Esophagus muscularis mucosa (tissue), 4 donors: Measurements from ENCODE around the gene TBC1D5. TPM values are rescaled to one million over a fixed set of nuclear protein-coding genes. Genes with fewer than 3 reads are reported as not detected.
"Not testable (repeated sequence)": the region's sequence is repeated elsewhere in the genome, so short reads cannot be mapped to it uniquely, and the experiment has no call there.

Source experiments
- DNase-seq: peaks from one replicate; pipeline ENCODE4 v3.0.0-alpha.2; 2017; ENCODE audit errors: extremely low spot score
- H3K27ac ChIP-seq, 4 donors: fragments of 200-600 bp; sonication (generic); replicated peaks in 1 of 4; 1 replicate in 3 of 4; 2 replicates in 1 of 4; pipeline ENCODE4 v1.5.1; 2016 to 2019; ENCODE audit warnings: mild to moderate bottlenecking in 1 of 4
- H3K27me3 ChIP-seq, 4 donors: fragments of 200-600 bp; sonication (generic); one replicate each; pipeline versions ENCODE4 v1.5.1 to v1.6.0; 2016 to 2019
- H3K36me3 ChIP-seq, 4 donors: fragments of 200-600 bp; sonication (generic); one replicate each; pipeline ENCODE4 v1.5.1; 2016 to 2019
- H3K4me1 ChIP-seq, 4 donors: fragments of 200-600 bp; sonication (generic); one replicate each; pipeline ENCODE4 v1.5.1; 2016 to 2019
- H3K4me3 ChIP-seq, 4 donors: fragments of 200-600 bp; sonication (generic); 1 replicate in 2 of 4; 2 replicates in 2 of 4; pipeline ENCODE4 v1.5.1; 2016 to 2019; ENCODE audit warnings: mild to moderate bottlenecking in 4 of 4, moderate library complexity in 1 of 4
- H3K9me3 ChIP-seq, 4 donors: fragments of 200-600 bp; sonication (generic); 1 replicate in 3 of 4; 2 replicates in 1 of 4; pipeline ENCODE4 v1.5.1; 2016 to 2019
- EP300 ChIP-seq: sonication (generic); formaldehyde crosslinking; IDR thresholded peaks from one replicate; pipeline ENCODE4 v1.6.1; 2017; ENCODE audit warnings: antibody characterized with exemption
- POLR2A ChIP-seq: fragments of 450-650 bp; IDR thresholded peaks from one replicate; pipeline ENCODE4 v1.6.1; 2017; ENCODE audit warnings: antibody characterized with exemption, moderate library complexity, mild to moderate bottlenecking, low read depth
- POLR2AphosphoS5 ChIP-seq, 2 donors: sonication (generic); formaldehyde crosslinking; IDR thresholded peaks; one replicate each; pipeline ENCODE4 v1.6.1; 2017; ENCODE audit warnings: antibody characterized with exemption in 2 of 2
- WGBS: methylation state at CpG from one replicate; pipeline ENCODE4 v1.1.5; 2018; 5-methylcytosine and 5-hydroxymethylcytosine counted together
- intact Hi-C: fragments of 100-400 bp; cut with DNase I; formaldehyde crosslinking; loops from one replicate; pipeline ENCODE4 v1.15.1; 2023
- total RNA-seq, 4 donors: library from RNA; depleted of rRNA; stranded (reverse); fragments of >200 nt; gene quantifications; one replicate each; pipeline versions ENCODE4 v1.1.0 to v1.2.1, GENCODE V29; 2016
- TF ChIP-seq, protein P1 (sequence below), 3 experiments: fragments of 200-600 bp in 2 of 3; fragments of 450-650 bp in 1 of 3; sonication (generic) in 2 of 3; IDR thresholded peaks; one replicate each; pipeline ENCODE4 v1.5.1; 2017 to 2019; ENCODE audit warnings: antibody characterized with exemption in 3 of 3, mild to moderate bottlenecking in 2 of 3, moderate library complexity in 1 of 3

TBC1D5 gene
- total RNA-seq, 4 donors from 2014 or later: 54.0 to 83.1 (median 63.6) TPM

DNA sequence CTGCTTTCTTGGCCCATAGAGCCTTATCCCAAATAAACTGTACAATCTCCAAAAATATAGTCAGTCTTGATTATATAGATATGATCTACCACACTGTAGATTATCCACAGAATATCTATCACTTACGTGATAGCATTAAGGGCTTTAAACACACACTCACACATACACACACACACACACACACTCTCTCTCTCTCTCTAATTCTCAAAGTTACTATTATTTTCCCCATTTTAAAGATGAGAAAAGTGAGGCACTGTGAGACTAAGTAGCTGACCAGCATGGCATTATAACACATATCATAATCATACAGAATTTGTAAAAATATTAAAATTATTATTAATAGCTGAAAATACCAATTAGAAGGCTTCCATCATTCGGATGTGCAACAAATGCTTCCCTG lies 4.2 kb downstream of the TBC1D5 start:
- H3K27ac ChIP-seq: no peak overlapping the region
- H3K36me3 ChIP-seq: no peaks in the 10 kb centered on the region
- H3K27me3 ChIP-seq: no peaks in the 10 kb centered on the region
- H3K4me3 ChIP-seq: no peak overlapping the region
- WGBS: 96% methylated on average over 2 of the region's 2 CpGs
- TF ChIP-seq EP300 (no peak), POLR2A (no peak), POLR2AphosphoS5 (IDR thresholded peaks at IDR 0.05) (no peak)
- TF ChIP-seq, protein P1, sequence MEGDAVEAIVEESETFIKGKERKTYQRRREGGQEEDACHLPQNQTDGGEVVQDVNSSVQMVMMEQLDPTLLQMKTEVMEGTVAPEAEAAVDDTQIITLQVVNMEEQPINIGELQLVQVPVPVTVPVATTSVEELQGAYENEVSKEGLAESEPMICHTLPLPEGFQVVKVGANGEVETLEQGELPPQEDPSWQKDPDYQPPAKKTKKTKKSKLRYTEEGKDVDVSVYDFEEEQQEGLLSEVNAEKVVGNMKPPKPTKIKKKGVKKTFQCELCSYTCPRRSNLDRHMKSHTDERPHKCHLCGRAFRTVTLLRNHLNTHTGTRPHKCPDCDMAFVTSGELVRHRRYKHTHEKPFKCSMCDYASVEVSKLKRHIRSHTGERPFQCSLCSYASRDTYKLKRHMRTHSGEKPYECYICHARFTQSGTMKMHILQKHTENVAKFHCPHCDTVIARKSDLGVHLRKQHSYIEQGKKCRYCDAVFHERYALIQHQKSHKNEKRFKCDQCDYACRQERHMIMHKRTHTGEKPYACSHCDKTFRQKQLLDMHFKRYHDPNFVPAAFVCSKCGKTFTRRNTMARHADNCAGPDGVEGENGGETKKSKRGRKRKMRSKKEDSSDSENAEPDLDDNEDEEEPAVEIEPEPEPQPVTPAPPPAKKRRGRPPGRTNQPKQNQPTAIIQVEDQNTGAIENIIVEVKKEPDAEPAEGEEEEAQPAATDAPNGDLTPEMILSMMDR (IDR thresholded peaks at IDR 0.05): no peak
- intact Hi-C loops: no loop called here
- no peak for DNase-seq
- peaks cover 22 to 45% (median 39%) of the 10 kb centered on the region in 4 donors for H3K4me1 ChIP-seq
- H3K9me3 ChIP-seq: no peaks in the 10 kb centered on the region

- H3K27ac ChIP-seq: no peak overlapping the region
- no peak for TF ChIP-seq POLR2AphosphoS5 (IDR thresholded peaks at IDR 0.05)
- TF ChIP-seq, protein P1 (IDR thresholded peaks at IDR 0.05): no peak
- TF ChIP-seq POLR2A: no peak
- no peak for TF ChIP-seq EP300
- intact Hi-C loops: no loop called here
- H3K27me3 ChIP-seq: no peaks in the 10 kb centered on the region
- H3K9me3 ChIP-seq: no peaks in the 10 kb centered on the region
- peaks cover 21 to 42% (median 35%) of the 10 kb centered on the region in 4 donors for H3K4me1 ChIP-seq
- no peaks in the 10 kb centered on the region for H3K36me3 ChIP-seq
- DNase-seq: no peak
- no peak overlapping the region for H3K4me3 ChIP-seq
Measured at GRCh38 chr3:17737591-17737990, 4.8 kb downstream of the TBC1D5 start.

- H3K27ac ChIP-seq, H3K4me3 ChIP-seq, intact Hi-C loops, DNase-seq, H3K27me3 ChIP-seq, H3K9me3 ChIP-seq, H3K36me3 ChIP-seq: not testable (repeated sequence)
- H3K4me1 ChIP-seq: peaks cover 11 to 31% (median 26%) of the 10 kb centered on the region in 4 donors
- WGBS: 98% methylated on average over 7 of the region's 7 CpGs
Measured at GRCh38 chr3:17735362-17735761, 7.1 kb downstream of the TBC1D5 start.

DNA sequence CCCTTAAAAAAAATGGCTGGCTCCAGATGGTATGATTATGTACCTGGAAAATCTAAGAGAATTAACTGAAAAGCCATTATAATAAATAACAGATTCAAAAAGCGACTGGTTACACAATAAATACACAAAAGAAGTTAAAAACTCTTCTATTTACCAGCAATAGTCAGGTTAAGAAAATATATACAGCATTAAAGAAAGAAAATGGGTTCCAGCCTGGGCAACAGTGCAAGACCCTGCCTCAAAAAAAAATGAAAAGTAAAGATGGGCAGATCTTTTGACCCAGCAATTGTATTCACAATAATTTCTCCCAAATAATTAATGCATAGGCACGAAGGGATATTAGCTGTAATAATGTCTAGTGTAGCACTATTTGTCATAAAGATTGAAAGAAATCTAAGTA lies 8.7 kb downstream of the TBC1D5 start:
- no peak overlapping the region for H3K27ac ChIP-seq
- no peaks in the 10 kb centered on the region for H3K27me3 ChIP-seq
- 98% methylated on average over 2 of the region's 2 CpGs for WGBS
- TF ChIP-seq, protein P1 (IDR thresholded peaks at IDR 0.05): no peak
- TF ChIP-seq POLR2A (no peak), POLR2AphosphoS5 (IDR thresholded peaks at IDR 0.05) (no peak), EP300 (no peak)
- H3K9me3 ChIP-seq: no peaks in the 10 kb centered on the region
- intact Hi-C loops: no loop called here
- no peak overlapping the region for H3K4me3 ChIP-seq
- DNase-seq: no peak
- no peaks in the 10 kb centered on the region for H3K36me3 ChIP-seq
- peaks cover 0 to 18% (median 14%) of the 10 kb centered on the region in 4 donors for H3K4me1 ChIP-seq

DNA sequence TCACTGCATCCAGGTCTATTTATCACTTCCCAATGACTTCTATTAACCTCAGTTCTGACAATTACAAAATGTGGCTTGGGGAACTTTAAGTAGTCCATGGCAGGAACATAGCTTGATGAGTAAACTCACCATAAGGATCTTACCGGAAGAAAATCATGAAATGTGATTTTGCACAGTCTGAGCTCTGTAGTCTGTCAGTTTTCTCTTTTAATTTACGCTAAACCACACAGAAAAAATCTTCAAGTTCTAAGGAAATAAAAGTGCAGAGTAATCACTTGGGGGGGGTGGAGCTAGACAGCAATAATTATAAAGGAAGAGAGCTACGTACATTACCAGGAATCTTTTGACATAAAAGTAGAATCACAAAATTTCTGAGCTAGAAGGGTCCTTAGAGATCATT lies 9.2 kb downstream of the TBC1D5 start:
- WGBS: 84% methylated on average over 3 of the region's 3 CpGs
- TF ChIP-seq POLR2AphosphoS5 (IDR thresholded peaks at IDR 0.05) (no peak), EP300 (no peak), POLR2A (no peak)
- TF ChIP-seq, protein P1 (IDR thresholded peaks at IDR 0.05): no peak
- Histone ChIP-seq H3K36me3 (no peaks in the 10 kb centered on the region), H3K9me3 (no peaks in the 10 kb centered on the region), H3K27ac (no peak overlapping the region), H3K4me1 (peaks cover 0 to 14% (median 9%) of the 10 kb centered on the region in 4 donors), H3K27me3 (no peaks in the 10 kb centered on the region), H3K4me3 (no peak overlapping the region)
- intact Hi-C loops: no loop called here
- DNase-seq: no peak
